Heart right ventricle (tissue), 16 donors: ENCODE results near the gene RBM38. TPM values are rescaled to one million over a fixed set of nuclear protein-coding genes. Genes with fewer than 3 reads are reported as not detected.

Source experiments
- ATAC-seq, 8 donors: fragments of 200-7000 bp; cut with Tn5 transposase; one replicate each; pipeline ENCODE4 v1.9.1; 2020; ENCODE audit warnings: mild to moderate bottlenecking in 8 of 8, moderate library complexity in 8 of 8, moderate number of reproducible peaks in 1 of 8
- DNase-seq, 2 donors: peaks; one replicate each; pipeline ENCODE4 v3.0.0-alpha.2; 2020
- H3K27ac ChIP-seq, 10 donors: fragments of 200-600 bp; sonication (generic) in 2 of 10; one replicate each; pipeline versions ENCODE4 v1.5.0 to v1.8.0; 2020 to 2022; ENCODE audit warnings: mild to moderate bottlenecking in 3 of 10
- H3K27me3 ChIP-seq, 7 donors: fragments of 200-600 bp; one replicate each; pipeline ENCODE4 v1.8.0; 2021 to 2022; ENCODE audit warnings: mild to moderate bottlenecking in 2 of 7
- H3K36me3 ChIP-seq, 9 donors: fragments of 200-600 bp; sonication (generic) in 1 of 9; one replicate each; pipeline versions ENCODE4 v1.5.0 to v1.8.0; 2020 to 2022; ENCODE audit warnings: mild to moderate bottlenecking in 2 of 9
- H3K4me1 ChIP-seq, 9 donors: fragments of 200-600 bp; sonication (generic) in 1 of 9; one replicate each; pipeline versions ENCODE4 v1.5.0 to v1.8.0; 2020 to 2022; ENCODE audit warnings: mild to moderate bottlenecking in 4 of 9
- H3K4me3 ChIP-seq, 10 donors: fragments of 200-600 bp; sonication (generic) in 2 of 10; one replicate each; pipeline versions ENCODE4 v1.5.0 to v1.8.0; 2020 to 2022; ENCODE audit warnings: mild to moderate bottlenecking in 7 of 10, moderate library complexity in 2 of 10
- H3K9me3 ChIP-seq, 11 donors: fragments of 200-600 bp in 10 of 11; sonication (generic) in 2 of 11; one replicate each; pipeline versions ENCODE4 v1.5.0 to v1.8.0; 2013 to 2022; ENCODE audit warnings: mild to moderate bottlenecking in 2 of 11, control low read depth in 1 of 11, moderate library complexity in 1 of 11
- CTCF ChIP-seq, 9 donors: fragments of 200-600 bp; sonication (generic) in 2 of 9; IDR thresholded peaks; one replicate each; pipeline versions ENCODE4 v1.5.0 to v1.8.0; 2021 to 2022; ENCODE audit warnings: antibody characterized with exemption in 9 of 9, mild to moderate bottlenecking in 5 of 9, moderate library complexity in 1 of 9
- WGBS, 2 donors: extraction: QIAGEN DNeasy Blood & Tissue Kit; methylation state at CpG; one replicate each; pipeline ENCODE4 v1.1.7; 2013; ENCODE audit warnings: inconsistent platforms in 1 of 2; 5-methylcytosine and 5-hydroxymethylcytosine counted together
- intact Hi-C, 10 donors: fragments of 100-400 bp; cut with DNase I; formaldehyde crosslinking; loops; one replicate each; pipeline versions ENCODE4 v1.11.1 to v1.14.2; 2022
- polyA plus RNA-seq, 2 donors: library from polyadenylated mRNA; stranded (reverse); fragments of 200-250 nt; gene quantifications; one replicate each; pipeline ENCODE4 v1.2.3, GENCODE V29; 2013
- total RNA-seq, 10 donors: library from RNA; stranded (reverse); fragmentation: NEBNext Ultra II Directional in 3 of 10; extraction: Animal tissue kit (Norgen Biotek cat#: 25700) in 3 of 10; gene quantifications; one replicate each; pipeline versions ENCODE4 v1.2.1 to v1.2.4, GENCODE V29; 2021 to 2023
- donor health status: Arrhythmogenic right ventricular cardiomyopathy.
- donor health status: ischemic (EF 13 %, LVEDD 7.1; RV severe dilation, severe dysfunction).
- donor health status: healthy with polysubstance abuse.
- donor health status: DM: no; HTN: yes; CAD: no.
- donor health status: DM: no; HTN: no; CAD: no.
- donor health status: ischemic (EF 25% LVEDD 6.9; RV normal size, moderate dysfunction).
- donor health status: ischemic (EF 25% LVEDD 5.7; RV mildly dilated, moderate dysfunction).
- donor health status: healthy.
- donor health status: DM: yes; HTN: yes; CAD: no.
- donor health status: Ischemic cardiomyopathy.
- donor health status: ischemic (EF 35%, LVEDD 5.7; RV mildly dilated, moderate dysfunction).
- donor health status: nonischemic (EF 11% LVEDD 7.7; RV severe dilation, severe dysfunction).
- donor health status: DM: yes; HTN: yes; CAD: no.
- donor health status: PGD.
- donor health status: ischemic (EF 29% LVEDD 5.4; RV normal size, mild dysfunction).
- donor health status: nonischemic (EF 23%, LVEDD 6.1; RV moderate dilation, normal function).

RBM38 gene
- total and polyA plus RNA-seq, 12 donors: 35.5 to 119 (median 50.2) TPM

GRCh38 chr20:57393321-57394120 lies 2.3 kb downstream of the RBM38 start:
- peaks cover 18 to 88% (median 82%) of the 10 kb centered on the region in 9 donors for H3K4me1 ChIP-seq
- no peak for ATAC-seq
- peak overlapping the region in 9 of 10 donors; percentile 69 to 84 (median 71) for H3K4me3 ChIP-seq
- TF ChIP-seq CTCF (IDR thresholded peaks at IDR 0.05): no peak
- no peaks in the 10 kb centered on the region for H3K9me3 ChIP-seq
- H3K36me3 ChIP-seq: peaks cover 0 to 46% (median 9%) of the 10 kb centered on the region in 9 donors
- WGBS, 2 donors: 68 to 73% methylated on average over 14 of the region's 14 CpGs
- peak overlapping the region; percentile 67 to 97 (median 90) for H3K27ac ChIP-seq
- no peaks in the 10 kb centered on the region for H3K27me3 ChIP-seq
- intact Hi-C loops: loop anchor here in 4 of 10 donors (2.0 to 5.0 kb wide), 4 partner anchors 41 to 49 kb away; no protein-coding TSS in a partner anchor
- DNase-seq: no peak

GRCh38 chr20:57394121-57395082 lies 3.2 kb downstream of the RBM38 start:
- intact Hi-C loops: loop anchor here in 6 of 10 donors (2.0 to 5.0 kb wide), 4 partner anchors 38 to 48 kb away; no protein-coding TSS in a partner anchor
- WGBS, 2 donors: 52 to 62% methylated on average over 27 of the region's 27 CpGs
- H3K4me3 ChIP-seq: peak overlapping the region in 2 of 10 donors; percentile 1 to 71
- peak in 1 of 8 donors; percentile 2 for ATAC-seq
- no peaks in the 10 kb centered on the region for H3K9me3 ChIP-seq
- TF ChIP-seq CTCF (IDR thresholded peaks at IDR 0.05): no peak
- peaks cover 0 to 46% (median 9%) of the 10 kb centered on the region in 9 donors for H3K36me3 ChIP-seq
- no peak for DNase-seq
- peak overlapping the region in 9 of 10 donors; percentile 67 to 97 (median 91) for H3K27ac ChIP-seq
- H3K4me1 ChIP-seq: peaks cover 23 to 91% (median 90%) of the 10 kb centered on the region in 9 donors
- no peaks in the 10 kb centered on the region for H3K27me3 ChIP-seq

GRCh38 chr20:57395111-57395966 lies 4.1 kb downstream of the RBM38 start:
- Histone ChIP-seq H3K36me3 (peaks cover 0 to 56% (median 9%) of the 10 kb centered on the region in 9 donors), H3K27me3 (no peaks in the 10 kb centered on the region), H3K27ac (peak overlapping the region; percentile 67 to 97 (median 88)), H3K4me3 (peak overlapping the region in 7 of 10 donors; percentile 11 to 29 (median 18)), H3K4me1 (peaks cover 26 to 91% (median 90%) of the 10 kb centered on the region in 9 donors), H3K9me3 (no peaks in the 10 kb centered on the region)
- peak; percentile 80 to 82 for DNase-seq
- intact Hi-C loops: loop anchor here in 5 of 10 donors (2.0 to 5.0 kb wide), 3 partner anchors 37 to 42 kb away; no protein-coding TSS in a partner anchor
- WGBS, 2 donors: 32 to 36% methylated on average over 31 of the region's 31 CpGs
- no peak for TF ChIP-seq CTCF (IDR thresholded peaks at IDR 0.05)
- peak; percentile 44 to 76 (median 66) for ATAC-seq
